Keratinocyte (primary cell): Measurements from ENCODE around the gene DUS4L. TPM values are rescaled to one million over a fixed set of nuclear protein-coding genes. Genes with fewer than 3 reads are reported as not detected.
A peak's percentile ranks its signal among the peaks of the same experiment; 100 is the strongest.

Experiments used
- DNase-seq: peaks from one replicate; pipeline ENCODE4 v3.0.0-alpha.2; 2011; ENCODE audit warnings: low read depth, missing footprints, low spot score
- FAIRE-seq: peaks from 2 replicates; lab custom pipeline; 2011; peaks lifted over from hg19 to GRCh38; lab: Jason Lieb, UNC
- H2AFZ ChIP-seq: 2 replicates; pipeline ENCODE4 v1.6.0; 2012; ENCODE audit warnings: low read length, control low read depth, inconsistent platforms; ENCODE audit not compliant: control insufficient read depth
- H3K27ac ChIP-seq: 2 replicates; pipeline ENCODE4 v1.5.1; 2011; ENCODE audit warnings: low read length; ENCODE audit not compliant: control insufficient read depth, insufficient read depth
- H3K27me3 ChIP-seq: 3 replicates; pipeline ENCODE4 v1.6.0; 2011; ENCODE audit warnings: low read length; ENCODE audit not compliant: control insufficient read depth, insufficient read depth; ENCODE audit errors: extremely low read depth
- H3K36me3 ChIP-seq, 2 experiments: 2 replicates in 1 of 2; 3 replicates in 1 of 2; pipeline ENCODE4 v1.5.1; 2011; ENCODE audit warnings: low read length in 2 of 2, mild to moderate bottlenecking in 1 of 2; ENCODE audit not compliant: control insufficient read depth in 2 of 2, insufficient read depth in 2 of 2; ENCODE audit errors: extremely low read depth in 1 of 2
- H3K4me1 ChIP-seq: 3 replicates; pipeline ENCODE4 v1.5.1; 2011; ENCODE audit warnings: low read length; ENCODE audit not compliant: control insufficient read depth, insufficient read depth; ENCODE audit errors: extremely low read depth
- H3K4me2 ChIP-seq: 3 replicates; pipeline ENCODE4 v1.6.0; 2011; ENCODE audit warnings: low read depth, low read length; ENCODE audit not compliant: control insufficient read depth, insufficient read depth; ENCODE audit errors: extremely low read depth
- H3K4me3 ChIP-seq, 3 experiments: fragments of 200-600 bp in 1 of 3; sonication (generic) in 1 of 3; 2 replicates in 2 of 3; 3 replicates in 1 of 3; pipeline ENCODE4 v1.5.1; 2011 to 2016; ENCODE audit warnings: low read length in 3 of 3, mild to moderate bottlenecking in 3 of 3, control low read depth in 2 of 3, inconsistent platforms in 1 of 3, low read depth in 1 of 3, mixed read lengths in 1 of 3, mixed run types in 1 of 3, moderate library complexity in 1 of 3; ENCODE audit not compliant: control insufficient read depth in 2 of 3, insufficient read depth in 2 of 3; ENCODE audit errors: extremely low read depth in 1 of 3
- H3K79me2 ChIP-seq: 2 replicates; pipeline ENCODE4 v1.6.0; 2012; ENCODE audit warnings: low read length; ENCODE audit not compliant: control insufficient read depth, insufficient read depth
- H3K9ac ChIP-seq: 3 replicates; pipeline ENCODE4 v1.6.0; 2011; ENCODE audit warnings: low read length; ENCODE audit not compliant: control insufficient read depth, insufficient read depth; ENCODE audit errors: extremely low read depth
- H3K9me1 ChIP-seq: 3 replicates; pipeline ENCODE4 v1.6.0; 2011; ENCODE audit warnings: low read length; ENCODE audit not compliant: control insufficient read depth, insufficient read depth; ENCODE audit errors: extremely low read depth
- H3K9me3 ChIP-seq: 2 replicates; pipeline ENCODE4 v1.5.1; 2012; ENCODE audit warnings: low read depth, low read length; ENCODE audit not compliant: control insufficient read depth
- H4K20me1 ChIP-seq: 3 replicates; pipeline ENCODE4 v1.6.0; 2011; ENCODE audit warnings: low read length; ENCODE audit not compliant: control insufficient read depth, insufficient read depth; ENCODE audit errors: extremely low read depth
- CTCF ChIP-seq, 3 experiments: IDR thresholded peaks in 1 of 3; conservative IDR thresholded peaks in 1 of 3; optimal IDR thresholded peaks in 1 of 3; 2 replicates in 2 of 3; 3 replicates in 1 of 3; pipeline versions ENCODE3 to v1.5.1; 2011; ENCODE audit warnings: low read length in 3 of 3, mild to moderate bottlenecking in 3 of 3, moderate library complexity in 2 of 3, control low read depth in 1 of 3, inconsistent platforms in 1 of 3; ENCODE audit not compliant: insufficient read depth in 2 of 3; ENCODE audit errors: extremely low read depth in 1 of 3
- EZH2 ChIP-seq: IDR thresholded peaks from one replicate; pipeline ENCODE4 v1.6.1; 2012; ENCODE audit warnings: inconsistent platforms, mild to moderate bottlenecking, low read length, moderate library complexity
- dilution Hi-C: fragments of 300-500 bp; cut with MboI; formaldehyde crosslinking; loops from one replicate; pipeline ENCODE4 v1.7.0; 2020; ENCODE audit warnings: low sequenced_read_pairs; ENCODE audit not compliant: extremely low pct_ligation_motif_present
- polyA plus RNA-seq, 5 experiments: library from polyadenylated mRNA; depleted of rRNA in 3 of 5; stranded (reverse) in 3 of 5; stranded (forward) in 1 of 5; unstranded in 1 of 5; fragments of >200 nt; gene quantifications; 1 replicate in 1 of 5; 2 replicates in 3 of 5; 3 replicates in 1 of 5; pipeline versions ENCODE4 v1.2.1 to v1.2.3, GENCODE V29; 2011 to 2012; ENCODE audit warnings: missing spikeins in 2 of 5, low read depth in 1 of 5, low replicate concordance in 1 of 5

The DUS4L gene
- polyA plus RNA-seq, 1 donor (not counting 4 experiments of a cell fraction or from before 2014, with no cell fraction given), result 11.3 TPM

GRCh38 chr7:107591421-107591820 lies 27.6 kb downstream of the DUS4L start:
- Histone ChIP-seq H3K9me1 (no peaks in the 10 kb centered on the region), H4K20me1 (no peaks in the 10 kb centered on the region), H3K4me1 (peaks cover 28% of the 10 kb centered on the region), H3K36me3 (peaks cover 2 to 11% of the 10 kb centered on the region in 2 experiments), H3K9me3 (no peaks in the 10 kb centered on the region), H3K27ac (peak overlapping the region; percentile 34), H3K4me3 (no peak overlapping the region), H3K9ac (no peak overlapping the region), H2AFZ (no peak overlapping the region), H3K27me3 (no peaks in the 10 kb centered on the region), H3K4me2 (no peak overlapping the region), H3K79me2 (peaks cover 22% of the 10 kb centered on the region)
- dilution Hi-C loops, result no loop called here
- DNase-seq, result no peak
- FAIRE-seq, result no peak
- TF ChIP-seq CTCF (optimal IDR thresholded peaks at IDR 0.05 in 1 of 3, IDR thresholded peaks at IDR 0.05 in 1 of 3, conservative IDR thresholded peaks at IDR 0.05 in 1 of 3; ENCODE audit: extremely low read depth in 1 of 3, insufficient read depth in 2 of 3, low read length in 3 of 3) (no peak), EZH2 (no peak)

- peak overlapping the region; percentile 11 for H3K27ac ChIP-seq
- H3K79me2 ChIP-seq, result peaks cover 13% of the 10 kb centered on the region
- no peaks in the 10 kb centered on the region for H3K9me3 ChIP-seq
- dilution Hi-C loops, result no loop called here
- no peak overlapping the region for H3K4me3 ChIP-seq
- FAIRE-seq (peak; percentile 96), DNase-seq (peak; percentile 23)
- H3K36me3 ChIP-seq, result peaks cover 2 to 4% of the 10 kb centered on the region in 2 experiments
- TF ChIP-seq EZH2 (no peak), CTCF (optimal IDR thresholded peaks at IDR 0.05 in 1 of 3, IDR thresholded peaks at IDR 0.05 in 1 of 3, conservative IDR thresholded peaks at IDR 0.05 in 1 of 3; ENCODE audit: extremely low read depth in 1 of 3, insufficient read depth in 2 of 3, low read length in 3 of 3) (no peak)
- peaks cover 35% of the 10 kb centered on the region for H3K4me1 ChIP-seq
- no peak overlapping the region for H2AFZ ChIP-seq
- H3K4me2 ChIP-seq, result no peak overlapping the region
- H3K27me3 ChIP-seq, result no peaks in the 10 kb centered on the region
- no peak overlapping the region for H3K9ac ChIP-seq
- H3K9me1 ChIP-seq, result no peaks in the 10 kb centered on the region
- H4K20me1 ChIP-seq, result no peaks in the 10 kb centered on the region
Observed at GRCh38 chr7:107592361-107593024, 28.7 kb downstream of the DUS4L start.
